ENCODE results near the gene NAGPA.

Gene NAGPA

GRCh38 chr16:4980691-4981090, 53.0 kb downstream of the NAGPA start:
- intact Hi-C loops (cut with DNase I; ENCODE audit: low total_unique reads) = no loop called here
- no peak overlapping the region for H3K4me3 ChIP-seq

GRCh38 chr16:4979736-4980660, 53.7 kb downstream of the NAGPA start:
- Histone ChIP-seq H3K4me3 (no peak overlapping the region), H3K4me1 (no peaks in the 10 kb centered on the region), H3K36me3 (no peaks in the 10 kb centered on the region), H3K27me3 (no peaks in the 10 kb centered on the region), H3K27ac (no peak overlapping the region), H3K9me3 (peaks cover 0 to 10% (median 0%) of the 10 kb centered on the region in 3 donors)
- TF ChIP-seq CTCF (IDR thresholded peaks at IDR 0.05) = no peak
- DNase-seq = no peak
- intact Hi-C loops (cut with DNase I; ENCODE audit: low total_unique reads) = no loop called here

More at GRCh38 chr16:4980691-4981090, 53.0 kb downstream of the NAGPA start:
- DNase-seq = no peak
- Histone ChIP-seq H3K9me3 (peaks cover 0 to 10% (median 0%) of the 10 kb centered on the region in 3 donors), H3K27ac (no peak overlapping the region), H3K27me3 (no peaks in the 10 kb centered on the region), H3K4me1 (no peaks in the 10 kb centered on the region), H3K36me3 (no peaks in the 10 kb centered on the region)
- TF ChIP-seq CTCF (IDR thresholded peaks at IDR 0.05) = no peak

GRCh38 chr16:4979164-4979563, 54.6 kb downstream of the NAGPA start:
- TF ChIP-seq CTCF (IDR thresholded peaks at IDR 0.05) = no peak
- peaks cover 0 to 7% (median 0%) of the 10 kb centered on the region in 3 donors for H3K9me3 ChIP-seq
- no peak overlapping the region for H3K4me3 ChIP-seq
- H3K27ac ChIP-seq = no peak overlapping the region
- DNase-seq = no peak
- H3K4me1 ChIP-seq = no peaks in the 10 kb centered on the region
- intact Hi-C loops (cut with DNase I; ENCODE audit: low total_unique reads) = no loop called here
- no peaks in the 10 kb centered on the region for H3K27me3 ChIP-seq
- no peaks in the 10 kb centered on the region for H3K36me3 ChIP-seq

- Histone ChIP-seq H3K27ac (no peak overlapping the region), H3K36me3 (no peaks in the 10 kb centered on the region), H3K4me3 (no peak overlapping the region), H3K9me3 (peaks cover 0 to 4% (median 0%) of the 10 kb centered on the region in 3 donors), H3K4me1 (no peaks in the 10 kb centered on the region), H3K27me3 (peaks cover 0 to 15% of the 10 kb centered on the region in 2 donors)
- TF ChIP-seq CTCF (IDR thresholded peaks at IDR 0.05) = no peak
- DNase-seq = no peak
- intact Hi-C loops (cut with DNase I; ENCODE audit: low total_unique reads) = no loop called here
Observed at GRCh38 chr16:4976611-4977145, 57.1 kb downstream of the NAGPA start.

GRCh38 chr16:4976079-4976478, 57.7 kb downstream of the NAGPA start:
- intact Hi-C loops (cut with DNase I; ENCODE audit: low total_unique reads) = no loop called here
- Histone ChIP-seq H3K27ac (no peak overlapping the region), H3K9me3 (peaks cover 0 to 4% (median 0%) of the 10 kb centered on the region in 3 donors), H3K4me3 (no peak overlapping the region), H3K4me1 (no peaks in the 10 kb centered on the region), H3K27me3 (peaks cover 0 to 19% of the 10 kb centered on the region in 2 donors), H3K36me3 (no peaks in the 10 kb centered on the region)
- DNase-seq = no peak
- TF ChIP-seq CTCF (IDR thresholded peaks at IDR 0.05) = no peak

Data from tibial artery (tissue), 4 donors.